ENCODE data around the gene CDC42BPA.
"Not testable (repeated sequence)": the region's sequence is repeated elsewhere in the genome, so short reads cannot be mapped to it uniquely, and the experiment has no call there.

Gene CDC42BPA

DNA sequence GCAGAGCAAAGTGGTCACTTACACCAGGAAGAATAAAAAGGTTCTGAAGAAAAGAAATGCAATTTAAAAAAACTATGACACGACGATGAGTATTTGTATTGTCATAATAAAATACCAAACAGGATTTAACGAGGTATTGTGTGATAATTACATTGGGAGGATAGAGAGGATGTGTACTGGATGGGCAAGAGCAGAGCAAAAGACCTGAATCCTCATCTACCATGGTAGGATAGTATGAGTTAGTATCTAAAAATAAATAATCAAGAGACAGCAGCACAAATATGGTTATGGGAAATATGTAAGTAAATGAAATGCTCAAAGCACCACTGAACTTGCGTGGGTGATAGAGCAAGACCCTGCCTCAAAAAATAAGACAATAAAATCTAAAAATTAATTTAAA, 162.6 kb downstream of the CDC42BPA start:
- Histone ChIP-seq H3K4me3 (no peak overlapping the region), H3K4me1 (no peaks in the 10 kb centered on the region), H3K9ac (no peak overlapping the region), H3K36me3 (no peaks in the 10 kb centered on the region), H3K27me3 (no peaks in the 10 kb centered on the region), H3K27ac (no peak overlapping the region), H4K20me1 (no peaks in the 10 kb centered on the region), H3K9me3 (no peaks in the 10 kb centered on the region), H3K4me2 (no peak overlapping the region)
- no peak for TF ChIP-seq Cebpa-rat (IDR thresholded peaks at IDR 0.05)

DNA sequence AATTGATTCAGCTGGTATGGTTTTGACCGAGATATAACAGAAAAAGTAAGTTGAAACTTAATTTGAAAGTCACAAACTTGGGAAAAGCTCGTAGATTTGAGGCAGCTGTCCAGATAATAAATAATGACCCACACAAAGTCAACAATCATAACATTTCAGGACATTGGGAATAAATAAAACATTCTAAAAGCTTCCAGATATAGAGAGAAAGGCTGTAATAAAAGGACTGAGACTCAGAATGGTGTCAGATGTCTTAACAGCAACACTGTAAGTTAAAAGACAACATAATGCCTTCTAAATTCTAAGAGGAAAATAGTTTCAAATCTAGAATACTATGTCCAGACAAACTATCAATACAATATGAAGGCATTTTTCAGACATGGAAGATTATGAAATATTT, 163.3 kb downstream of the CDC42BPA start:
- Histone ChIP-seq H3K4me2 (no peak overlapping the region), H4K20me1 (no peaks in the 10 kb centered on the region), H3K4me1 (no peaks in the 10 kb centered on the region), H3K9ac (no peak overlapping the region), H3K27ac (no peak overlapping the region), H3K36me3 (no peaks in the 10 kb centered on the region), H3K27me3 (no peaks in the 10 kb centered on the region), H3K9me3 (no peaks in the 10 kb centered on the region), H3K4me3 (no peak overlapping the region)
- no peak for TF ChIP-seq Cebpa-rat (IDR thresholded peaks at IDR 0.05)

GRCh38 chr1:227152525-227152924, 165.8 kb downstream of the CDC42BPA start:
- Histone ChIP-seq H3K27ac (no peak overlapping the region), H3K4me2 (no peak overlapping the region), H4K20me1 (no peaks in the 10 kb centered on the region), H3K4me3 (no peak overlapping the region), H3K27me3 (no peaks in the 10 kb centered on the region), H3K9ac (no peak overlapping the region), H3K4me1 (no peaks in the 10 kb centered on the region), H3K36me3 (no peaks in the 10 kb centered on the region), H3K9me3 (no peaks in the 10 kb centered on the region)
- no peak for TF ChIP-seq Cebpa-rat (IDR thresholded peaks at IDR 0.05)

DNA sequence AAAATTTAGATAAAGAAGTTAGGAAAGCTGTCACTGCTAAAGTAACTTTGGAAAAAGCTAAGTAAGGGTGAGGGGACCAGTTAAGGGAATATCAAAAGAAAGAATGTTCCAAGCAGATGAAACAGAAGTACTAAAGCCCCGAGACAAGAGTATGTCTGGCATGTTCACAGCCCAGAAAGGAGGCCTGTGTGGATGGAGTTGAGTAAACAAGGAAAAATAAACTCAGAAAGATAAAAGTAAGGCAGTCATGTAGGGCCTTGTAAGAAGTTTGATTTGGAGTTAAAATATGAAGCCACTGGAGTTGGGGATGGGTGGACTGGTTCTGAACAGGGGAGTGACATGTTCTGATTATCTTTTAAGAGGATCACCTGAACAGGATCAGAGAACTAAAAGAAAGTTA, 177.9 kb downstream of the CDC42BPA start:
- no peaks in the 10 kb centered on the region for H4K20me1 ChIP-seq
- no peak overlapping the region for H3K27ac ChIP-seq
- no peaks in the 10 kb centered on the region for H3K27me3 ChIP-seq
- H3K4me2 ChIP-seq: no peak overlapping the region
- no peaks in the 10 kb centered on the region for H3K4me1 ChIP-seq
- H3K9ac ChIP-seq: no peak overlapping the region
- TF ChIP-seq Cebpa-rat (IDR thresholded peaks at IDR 0.05): no peak
- no peaks in the 10 kb centered on the region for H3K9me3 ChIP-seq
- peaks cover 10% of the 10 kb centered on the region for H3K36me3 ChIP-seq
- no peak overlapping the region for H3K4me3 ChIP-seq

DNA sequence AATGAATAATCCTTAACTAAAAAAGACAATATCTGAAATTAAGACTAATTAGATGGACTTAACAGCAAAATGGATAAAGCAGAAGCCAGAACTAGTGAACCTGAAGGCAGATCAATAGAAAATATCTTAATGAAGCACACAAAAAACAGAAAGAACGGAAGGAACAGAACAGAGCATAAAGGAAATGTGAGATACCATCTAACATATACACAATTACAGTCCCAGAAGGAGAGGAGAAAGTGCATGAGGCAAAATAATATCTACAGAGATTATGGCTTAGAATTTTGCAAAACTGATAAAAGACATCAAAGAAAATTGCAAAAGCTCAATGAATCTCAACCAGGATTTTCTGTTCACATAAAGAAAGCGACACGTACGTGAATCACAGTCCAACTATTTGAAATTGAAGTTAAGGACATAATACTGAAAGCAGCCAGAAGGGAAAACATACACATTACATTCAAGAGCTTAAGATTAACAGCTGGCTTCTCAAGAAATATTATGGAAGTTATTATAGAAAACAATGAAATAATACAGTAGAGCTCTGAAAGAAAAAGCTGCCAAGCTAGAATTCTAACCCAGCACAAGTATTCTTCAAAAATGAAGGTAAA, 182.0 kb downstream of the CDC42BPA start:
- H3K36me3 ChIP-seq: peaks cover 2% of the 10 kb centered on the region
- H3K4me2 ChIP-seq: no peak overlapping the region
- no peak overlapping the region for H3K9ac ChIP-seq
- H3K9me3 ChIP-seq: no peaks in the 10 kb centered on the region
- no peaks in the 10 kb centered on the region for H4K20me1 ChIP-seq
- no peaks in the 10 kb centered on the region for H3K27me3 ChIP-seq
- no peak overlapping the region for H3K27ac ChIP-seq
- TF ChIP-seq Cebpa-rat (IDR thresholded peaks at IDR 0.05): no peak
- no peak overlapping the region for H3K4me3 ChIP-seq
- H3K4me1 ChIP-seq: no peaks in the 10 kb centered on the region

DNA sequence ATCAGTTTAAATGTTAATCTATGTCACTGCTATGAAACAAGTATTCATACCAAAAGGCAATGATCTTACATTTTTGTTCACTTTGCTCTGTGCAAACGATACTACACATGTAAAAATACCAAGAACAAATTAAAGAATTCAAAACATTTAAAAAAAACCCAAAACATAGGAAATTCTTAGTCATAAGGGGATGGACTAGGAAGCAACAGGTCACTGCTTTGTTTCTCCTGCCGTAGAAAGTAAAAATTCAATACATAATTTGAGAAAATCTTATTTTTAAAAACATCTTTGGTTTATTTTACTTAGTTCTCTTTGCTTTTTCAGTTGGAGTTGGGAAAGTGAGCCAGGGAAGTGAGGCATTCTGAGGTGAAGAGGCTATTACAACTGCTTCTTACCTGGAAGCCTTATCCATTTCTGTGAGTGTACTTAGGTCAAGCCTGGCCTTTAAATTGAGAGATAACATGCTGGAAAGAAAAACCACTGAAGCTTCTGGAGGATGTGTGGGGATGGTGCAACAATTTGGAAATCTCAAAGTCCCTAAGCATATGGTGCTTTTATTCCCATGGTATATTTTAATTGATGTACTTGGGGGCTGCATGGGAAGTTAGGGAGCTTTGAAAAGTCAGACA, 183.5 kb downstream of the CDC42BPA start:
- Histone ChIP-seq H3K27me3 (no peaks in the 10 kb centered on the region), H3K27ac (no peak overlapping the region), H3K9me3 (no peaks in the 10 kb centered on the region), H4K20me1 (no peaks in the 10 kb centered on the region), H3K9ac (no peak overlapping the region), H3K4me1 (no peaks in the 10 kb centered on the region), H3K36me3 (no peaks in the 10 kb centered on the region; the same call in 1 of the 2 replicates), H3K4me3 (no peak overlapping the region), H3K4me2 (no peak overlapping the region)
- no peak for TF ChIP-seq Cebpa-rat (IDR thresholded peaks at IDR 0.05)

DNA sequence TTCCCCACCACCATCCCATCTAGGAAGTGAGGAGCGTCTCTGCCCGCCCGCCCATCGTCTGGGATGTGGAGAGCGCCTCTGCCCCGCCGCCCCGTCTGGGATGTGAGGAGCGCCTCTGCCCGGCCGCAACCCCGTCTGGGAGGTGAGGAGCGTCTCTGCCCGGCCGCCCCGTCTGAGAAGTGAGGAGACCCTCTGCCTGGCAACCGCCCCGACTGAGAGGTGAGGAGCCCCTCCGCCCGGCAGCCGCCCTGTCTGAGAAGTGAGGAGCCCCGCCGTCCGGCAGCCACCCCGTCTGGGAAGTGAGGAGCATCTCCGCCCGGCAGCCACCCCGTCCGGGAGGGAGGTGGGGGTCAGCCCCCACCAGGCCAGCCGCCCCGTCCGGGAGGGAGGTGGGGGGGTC, 185.6 kb downstream of the CDC42BPA start:
- H3K27me3 ChIP-seq, H4K20me1 ChIP-seq, H3K9ac ChIP-seq, H3K36me3 ChIP-seq, H3K4me1 ChIP-seq, H3K27ac ChIP-seq, H3K4me2 ChIP-seq, H3K9me3 ChIP-seq, H3K4me3 ChIP-seq: not testable (repeated sequence)

- Histone ChIP-seq H3K27me3 (no peaks in the 10 kb centered on the region), H3K9me3 (no peaks in the 10 kb centered on the region), H3K36me3 (no peaks in the 10 kb centered on the region; the same call in 1 of the 2 replicates), H3K4me1 (peaks cover 2% of the 10 kb centered on the region), H3K27ac (no peak overlapping the region), H3K4me3 (no peak overlapping the region), H3K4me2 (no peak overlapping the region), H3K9ac (no peak overlapping the region), H4K20me1 (no peaks in the 10 kb centered on the region)
- no peak for TF ChIP-seq Cebpa-rat (IDR thresholded peaks at IDR 0.05)
Measured at GRCh38 chr1:227131193-227131592, 187.1 kb downstream of the CDC42BPA start.

DNA sequence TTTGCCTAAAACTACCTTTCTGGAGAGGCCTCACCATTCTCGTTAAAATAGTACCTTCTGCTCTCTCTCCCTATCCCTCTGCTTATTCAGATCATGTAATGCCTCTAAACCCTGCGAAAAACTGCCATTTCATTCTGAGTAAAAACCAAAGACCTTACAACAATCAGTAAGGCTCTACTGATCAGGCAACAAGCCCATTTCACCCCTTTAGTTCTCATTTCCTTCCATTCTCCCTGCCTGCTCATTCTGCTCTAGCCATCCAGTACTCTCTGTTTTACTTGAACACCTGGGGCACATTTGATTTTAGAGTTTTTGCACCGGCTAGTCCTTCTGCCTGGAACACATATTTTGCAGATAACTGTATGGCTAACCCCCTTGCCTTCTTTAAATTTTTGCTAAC, 190.4 kb downstream of the CDC42BPA start:
- no peaks in the 10 kb centered on the region for H4K20me1 ChIP-seq
- no peak overlapping the region for H3K9ac ChIP-seq
- H3K4me1 ChIP-seq: peaks cover 6% of the 10 kb centered on the region
- no peaks in the 10 kb centered on the region for H3K27me3 ChIP-seq
- no peak overlapping the region for H3K4me2 ChIP-seq
- H3K9me3 ChIP-seq: no peaks in the 10 kb centered on the region
- no peaks in the 10 kb centered on the region; the same call in 1 of the 2 replicates for H3K36me3 ChIP-seq
- no peak for TF ChIP-seq Cebpa-rat (IDR thresholded peaks at IDR 0.05)
- H3K4me3 ChIP-seq: no peak overlapping the region
- H3K27ac ChIP-seq: no peak overlapping the region

- TF ChIP-seq Cebpa-rat (IDR thresholded peaks at IDR 0.05): no peak
- Histone ChIP-seq H3K9ac (no peak overlapping the region), H3K9me3 (no peaks in the 10 kb centered on the region), H3K4me2 (no peak overlapping the region), H3K4me1 (peaks cover 6% of the 10 kb centered on the region), H3K36me3 (no peaks in the 10 kb centered on the region), H3K27ac (no peak overlapping the region), H4K20me1 (no peaks in the 10 kb centered on the region), H3K27me3 (no peaks in the 10 kb centered on the region), H3K4me3 (no peak overlapping the region)
Measured at GRCh38 chr1:227125929-227126545, 192.3 kb downstream of the CDC42BPA start.

All from BLaER1 (cell line).